Stimulated activated CD4-positive, alpha-beta T cell treated with anti-CD3 and anti-CD28 coated beads, Interleukin-1b, Interleukin-23, amount 100 ng/mL, for 4 hours (primary cell): ENCODE measurements around the gene SLC26A9.

Experiments
- DNase-seq, 2 donors: peaks; one replicate each; pipeline ENCODE4 v3.0.0-alpha.2; 2020; ENCODE audit warnings: low read depth in 2 of 2

The SLC26A9 gene

GRCh38 chr1:205947024-205947423, 3.8 kb upstream of the SLC26A9 start:
- no peak for DNase-seq

- DNase-seq = no peak
Measured at GRCh38 chr1:205945069-205945468, 1.8 kb upstream of the SLC26A9 start.

GRCh38 chr1:205944525-205944924, 1.3 kb upstream of the SLC26A9 start:
- no peak for DNase-seq

- DNase-seq = no peak
Measured at GRCh38 chr1:205942631-205943159, 561 bp downstream of the SLC26A9 start.

GRCh38 chr1:205940710-205941109, 2.5 kb downstream of the SLC26A9 start:
- no peak for DNase-seq

- DNase-seq = no peak
Measured at GRCh38 chr1:205939690-205940330, 3.4 kb downstream of the SLC26A9 start.

GRCh38 chr1:205938682-205939081, 4.6 kb downstream of the SLC26A9 start:
- no peak for DNase-seq

GRCh38 chr1:205936846-205937586, 6.2 kb downstream of the SLC26A9 start:
- no peak for DNase-seq

- DNase-seq = no peak
Measured at GRCh38 chr1:205936311-205936710, 6.9 kb downstream of the SLC26A9 start.

- DNase-seq = no peak
Measured at GRCh38 chr1:205935869-205936268, 7.4 kb downstream of the SLC26A9 start.

GRCh38 chr1:205934788-205935187, 8.5 kb downstream of the SLC26A9 start:
- no peak for DNase-seq

GRCh38 chr1:205933671-205934618, 9.3 kb downstream of the SLC26A9 start:
- no peak for DNase-seq

- no peak for DNase-seq
Measured at GRCh38 chr1:205932776-205933175, 10.5 kb downstream of the SLC26A9 start.

- no peak for DNase-seq
Measured at GRCh38 chr1:205930799-205931281, 12.4 kb downstream of the SLC26A9 start.

GRCh38 chr1:205930195-205930577, 13.1 kb downstream of the SLC26A9 start:
- DNase-seq = no peak

GRCh38 chr1:205929496-205930194, 13.6 kb downstream of the SLC26A9 start:
- no peak for DNase-seq

GRCh38 chr1:205928317-205928716, 14.9 kb downstream of the SLC26A9 start:
- no peak for DNase-seq

GRCh38 chr1:205927676-205928075, 15.6 kb downstream of the SLC26A9 start:
- DNase-seq = no peak

GRCh38 chr1:205927247-205927646, 16.0 kb downstream of the SLC26A9 start:
- no peak for DNase-seq

GRCh38 chr1:205926636-205927035, 16.6 kb downstream of the SLC26A9 start:
- DNase-seq = no peak

GRCh38 chr1:205926213-205926612, 17.0 kb downstream of the SLC26A9 start:
- no peak for DNase-seq
